Panc1 (cell line): ENCODE measurements around the gene OAS1. TPM values are rescaled to one million over a fixed set of nuclear protein-coding genes. Genes with fewer than 3 reads are reported as not detected.

Source experiments
- ATAC-seq: fragments of 200-7000 bp; cut with Tn5 transposase; 2 replicates; pipeline ENCODE4 v1.9.1; 2020; ENCODE audit warnings: mild to moderate bottlenecking, moderate library complexity
- BruUV-seq: library from RNA; stranded (reverse); fragments of 400-500 nt; replicated peaks from 2 replicates; lab custom pipeline; 2021; lab: Mats Ljungman, UMichigan
- CTCF ChIA-PET: fragments of 300-600 bp; sonication (Branson Sonifier 250); formaldehyde crosslinking; loops from one replicate; lab custom pipeline; 2022; ENCODE audit warnings: antibody characterized with exemption; lab: Charles Lee
- POLR2A ChIA-PET: fragments of 300-600 bp; sonication (Branson Sonifier 250); formaldehyde crosslinking; loops from one replicate; lab custom pipeline; 2022; ENCODE audit warnings: antibody characterized with exemption; lab: Charles Lee
- DNase-seq: peaks from one replicate; pipeline ENCODE4 v3.0.0-alpha.2; 2010; ENCODE audit warnings: low read depth, low spot score
- H3K27ac ChIP-seq: 2 replicates; pipeline ENCODE4 v1.5.1; 2011; ENCODE audit warnings: mild to moderate bottlenecking, low read length, inconsistent platforms
- H3K27me3 ChIP-seq: fragments of 200-500 bp; sonication (Bioruptor generic); 2 replicates; pipeline ENCODE4 v1.6.0; 2014; ENCODE audit warnings: low read length, inconsistent platforms; ENCODE audit not compliant: control insufficient read depth, insufficient read depth
- H3K36me3 ChIP-seq: fragments of 200-500 bp; sonication (Bioruptor generic); 2 replicates; pipeline ENCODE4 v1.5.1; 2014; ENCODE audit warnings: inconsistent platforms, mild to moderate bottlenecking, low read length, moderate library complexity; ENCODE audit not compliant: control insufficient read depth, insufficient read depth
- H3K4me1 ChIP-seq: 2 replicates; pipeline ENCODE4 v1.5.1; 2011; ENCODE audit warnings: inconsistent platforms, mild to moderate bottlenecking, low read length, moderate library complexity; ENCODE audit not compliant: control insufficient read depth, insufficient read depth
- H3K4me3 ChIP-seq, 2 experiments: 2 replicates each; pipeline ENCODE4 v1.5.1; 2011 to 2012; ENCODE audit warnings: low read depth in 2 of 2, low read length in 2 of 2, mild to moderate bottlenecking in 2 of 2, inconsistent platforms in 1 of 2, moderate library complexity in 1 of 2
- H3K9me3 ChIP-seq: fragments of 200-500 bp; sonication (Bioruptor generic); 2 replicates; pipeline ENCODE4 v1.5.1; 2014; ENCODE audit warnings: low read depth, mild to moderate bottlenecking, inconsistent platforms, low read length, moderate library complexity; ENCODE audit not compliant: control insufficient read depth, insufficient read depth
- CTCF ChIP-seq: fragments of 450-650 bp; IDR thresholded peaks from 2 replicates; pipeline ENCODE4 v1.5.1; 2017; ENCODE audit warnings: mild to moderate bottlenecking
- POLR2AphosphoS5 ChIP-seq: IDR thresholded peaks from 2 replicates; pipeline ENCODE4 v1.6.1; 2012; ENCODE audit warnings: mild to moderate bottlenecking, low read depth, low read length, moderate library complexity
- REST ChIP-seq, 2 experiments: IDR thresholded peaks; 2 replicates each; pipeline ENCODE4 v1.6.1; 2011 to 2012; ENCODE audit warnings: low read depth in 2 of 2, control low read depth in 1 of 2, low read length in 1 of 2, mild to moderate bottlenecking in 1 of 2, moderate library complexity in 1 of 2; ENCODE audit not compliant: insufficient read depth in 1 of 2
- SIN3A ChIP-seq: IDR thresholded peaks from 2 replicates; pipeline ENCODE4 v1.6.1; 2012; ENCODE audit warnings: low read depth, mild to moderate bottlenecking, low read length, moderate library complexity, borderline replicate concordance; ENCODE audit not compliant: insufficient read depth
- TCF7L2 ChIP-seq: IDR thresholded peaks from 2 replicates; pipeline ENCODE4 v1.6.1; 2011; ENCODE audit warnings: mild to moderate bottlenecking, low read depth, low read length, inconsistent platforms
- in situ Hi-C: cut with HindIII; loops from 2 replicates; pipeline ENCODE4 v1.10.0; 2016; ENCODE audit warnings: low sequenced_read_pairs, low pct_unique_long_range_greater_than_20kb
- intact Hi-C: fragments of 100-400 bp; cut with micrococcal nuclease; formaldehyde crosslinking; loops from one replicate; pipeline ENCODE4 v1.10.0; 2022; ENCODE audit not compliant: unreplicated experiment
- total RNA-seq: library from RNA; stranded (reverse); gene quantifications from one replicate; pipeline ENCODE4 v1.2.1, GENCODE V29; 2021; ENCODE audit not compliant: unreplicated experiment

OAS1 gene
- total RNA-seq, 1 experiment from 2014 or later = 4.5 TPM

- ChIA-PET CTCF (interaction anchor here (0.6 kb wide), 1 partner anchor 23 kb away, joined by 8 read pairs; no protein-coding TSS in a partner anchor), POLR2A (no interaction called here)
- intact Hi-C loops = no loop called here
- DNase-seq (no peak), ATAC-seq (no peak)
- no peak overlapping the region for H3K27ac ChIP-seq
- in situ Hi-C loops = no loop called here
- TF ChIP-seq TCF7L2 (no peak), REST (IDR thresholded peaks at IDR 0.05; ENCODE audit: insufficient read depth in 1 of 2, low read depth in 2 of 2, low read length in 1 of 2) (no peak), CTCF (no peak), POLR2AphosphoS5 (no peak), SIN3A (no peak)
- H3K4me1 ChIP-seq = no peaks in the 10 kb centered on the region
- H3K27me3 ChIP-seq = peaks cover 21% of the 10 kb centered on the region
- no peaks in the 10 kb centered on the region for H3K9me3 ChIP-seq
- no TSS peak for BruUV-seq
- no peaks in the 10 kb centered on the region for H3K36me3 ChIP-seq
- H3K4me3 ChIP-seq = no peak overlapping the region
These were observed 29.8 kb upstream of the OAS1 start for GRCh38 chr12:112877006-112877405.

GRCh38 chr12:112878488-112878887, 28.3 kb upstream of the OAS1 start:
- TF ChIP-seq POLR2AphosphoS5 = no peak
- no TSS peak for BruUV-seq
- in situ Hi-C loops = no loop called here

GRCh38 chr12:112879191-112879705, 27.5 kb upstream of the OAS1 start:
- Histone ChIP-seq H3K4me3 (no peak overlapping the region), H3K9me3 (no peaks in the 10 kb centered on the region), H3K27ac (no peak overlapping the region), H3K36me3 (no peaks in the 10 kb centered on the region), H3K27me3 (peaks cover 16% of the 10 kb centered on the region), H3K4me1 (no peaks in the 10 kb centered on the region)
- intact Hi-C loops (no loop called here), in situ Hi-C loops (no loop called here)
- TF ChIP-seq POLR2AphosphoS5 (no peak), CTCF (no peak), TCF7L2 (no peak), REST (IDR thresholded peaks at IDR 0.05; ENCODE audit: insufficient read depth in 1 of 2, low read depth in 2 of 2, low read length in 1 of 2) (no peak), SIN3A (no peak)
- ATAC-seq (no peak), DNase-seq (no peak)
- ChIA-PET POLR2A (no interaction called here), CTCF (no interaction called here)
- no TSS peak for BruUV-seq

More at GRCh38 chr12:112878488-112878887, 28.3 kb upstream of the OAS1 start:
- Histone ChIP-seq H3K27ac (no peak overlapping the region), H3K4me1 (no peaks in the 10 kb centered on the region), H3K9me3 (no peaks in the 10 kb centered on the region), H3K4me3 (no peak overlapping the region), H3K36me3 (no peaks in the 10 kb centered on the region), H3K27me3 (peaks cover 14% of the 10 kb centered on the region)
- no peak for DNase-seq
- intact Hi-C loops = no loop called here
- CTCF ChIA-PET = no interaction called here
- no peak for ATAC-seq
- POLR2A ChIA-PET = no interaction called here
